NCI-H146 (cell line): ENCODE data around the gene LYPLA2.
A peak's percentile ranks its signal among the peaks of the same experiment; 100 is the strongest.
"Not testable (repeated sequence)": the region's sequence is repeated elsewhere in the genome, so short reads cannot be mapped to it uniquely, and the experiment has no call there.

Experiments used
- DNase-seq: peaks from one replicate; lab custom pipeline; 2025; lab: John Stamatoyannopoulos, UW

LYPLA2 gene

GRCh38 chr1:23801338-23801748, 10.4 kb downstream of the LYPLA2 start:
- peak; percentile 7 for DNase-seq

DNA sequence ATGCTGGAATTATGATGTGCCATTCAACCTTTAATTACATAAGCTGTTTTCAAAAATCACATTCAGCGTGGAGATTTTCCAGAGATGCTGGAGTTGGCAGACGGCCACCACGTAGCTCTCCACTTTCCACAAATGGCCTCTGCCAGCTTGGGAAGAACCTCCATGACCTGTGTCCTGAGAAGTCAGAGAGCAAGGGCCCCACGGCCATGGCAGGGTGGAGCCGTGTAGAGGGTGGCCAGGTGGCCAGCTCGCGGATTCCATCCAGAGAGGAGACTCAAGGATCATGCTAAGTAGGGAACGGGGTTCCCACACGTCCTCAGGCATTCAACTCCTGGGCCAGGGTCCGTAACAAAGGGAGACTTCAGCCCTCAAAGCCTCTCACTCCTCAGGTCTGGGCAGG, 10.9 kb downstream of the LYPLA2 start:
- DNase-seq = no peak

GRCh38 chr1:23802809-23803342, 11.9 kb downstream of the LYPLA2 start:
- DNase-seq = not testable (repeated sequence)

DNA sequence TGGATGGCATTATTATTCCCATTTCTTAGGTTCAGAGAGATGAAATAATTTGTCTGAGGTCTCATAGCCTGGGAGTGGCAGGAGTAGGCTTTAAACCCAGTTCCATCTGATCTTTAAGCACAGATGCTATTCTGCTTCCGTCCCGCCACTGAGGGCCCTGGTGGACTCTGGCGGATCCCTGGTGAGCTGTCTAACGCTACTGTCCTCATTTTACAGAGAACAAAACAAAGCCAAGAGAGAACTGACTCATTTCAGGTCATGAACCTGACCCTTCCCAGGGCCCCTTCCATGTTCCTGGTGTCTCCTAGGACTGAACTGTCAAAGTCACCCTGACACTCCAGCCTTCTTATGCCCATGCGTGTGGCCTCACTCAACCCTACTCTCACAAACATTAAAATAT, 12.7 kb downstream of the LYPLA2 start:
- DNase-seq = no peak

- DNase-seq = no peak
These were observed 13.4 kb downstream of the LYPLA2 start for GRCh38 chr1:23804183-23804835.

- DNase-seq = no peak
These were observed 14.1 kb downstream of the LYPLA2 start for GRCh38 chr1:23805025-23805424.

- DNase-seq = no peak
These were observed 15.3 kb downstream of the LYPLA2 start for GRCh38 chr1:23806280-23806679.

GRCh38 chr1:23807453-23807852, 16.5 kb downstream of the LYPLA2 start:
- no peak for DNase-seq

- DNase-seq = peak; percentile 55
These were observed 18.8 kb downstream of the LYPLA2 start for GRCh38 chr1:23809751-23810171.

DNA sequence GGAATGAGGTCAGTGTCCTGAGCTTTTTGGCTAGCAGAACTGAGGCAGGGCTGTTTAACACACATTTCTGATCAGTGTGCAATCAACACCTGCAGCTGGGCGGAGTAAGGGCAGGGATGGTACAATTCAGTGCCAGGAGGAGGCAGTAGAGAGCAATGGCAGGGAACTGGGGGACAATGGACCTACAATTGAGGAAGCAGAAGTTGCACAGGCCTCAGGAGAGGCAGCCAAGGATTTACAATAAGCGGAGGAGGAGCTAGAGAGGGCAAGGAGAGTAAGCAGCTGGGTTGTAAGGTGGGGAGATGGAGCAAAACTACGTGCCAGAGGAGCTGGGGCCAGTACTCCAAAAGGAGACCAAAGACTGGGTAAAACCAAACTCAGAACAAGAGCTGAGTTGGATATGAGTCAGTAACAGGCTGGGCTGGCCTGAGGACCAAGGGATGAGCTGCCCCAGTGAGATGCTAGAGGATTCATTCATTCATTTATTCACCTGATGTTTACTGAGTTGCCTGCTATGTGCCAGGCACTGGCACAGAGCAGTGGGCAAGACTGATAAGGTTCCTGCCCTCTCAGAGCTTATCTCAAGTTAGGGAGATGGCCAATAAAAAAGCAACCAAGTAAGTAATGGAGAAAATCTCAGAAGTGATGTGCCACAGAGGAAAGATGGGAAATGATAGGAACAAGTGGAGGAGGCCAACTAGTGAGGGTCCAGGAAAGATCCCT, 20.0 kb downstream of the LYPLA2 start:
- peak; percentile 8 for DNase-seq

GRCh38 chr1:23814016-23814415, 23.1 kb downstream of the LYPLA2 start:
- no peak for DNase-seq

- DNase-seq = no peak
These were observed 25.4 kb downstream of the LYPLA2 start for GRCh38 chr1:23816361-23816760.

- DNase-seq = no peak
These were observed 26.0 kb downstream of the LYPLA2 start for GRCh38 chr1:23816906-23817305.

- DNase-seq = no peak
These were observed 26.7 kb downstream of the LYPLA2 start for GRCh38 chr1:23817633-23818032.

DNA sequence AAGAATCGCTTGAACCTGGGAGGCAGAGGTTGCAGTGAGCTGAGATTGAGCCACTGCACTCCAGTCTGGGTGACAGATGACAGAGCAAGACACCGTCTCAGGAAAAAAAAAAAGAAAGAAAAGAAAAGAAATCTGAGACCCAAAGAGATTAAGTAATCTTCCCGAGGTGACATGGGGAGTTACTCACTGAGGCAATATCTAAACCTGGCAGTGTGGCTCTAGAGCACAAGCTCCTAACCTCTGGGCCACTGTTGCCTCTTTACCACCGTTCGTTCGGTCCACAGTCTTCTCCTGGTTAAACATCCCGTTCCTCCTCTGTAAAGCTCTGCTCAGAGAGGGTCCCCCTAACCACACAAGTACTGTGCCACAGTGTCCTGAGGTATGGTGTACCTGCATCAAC, 32.8 kb downstream of the LYPLA2 start:
- no peak for DNase-seq

DNA sequence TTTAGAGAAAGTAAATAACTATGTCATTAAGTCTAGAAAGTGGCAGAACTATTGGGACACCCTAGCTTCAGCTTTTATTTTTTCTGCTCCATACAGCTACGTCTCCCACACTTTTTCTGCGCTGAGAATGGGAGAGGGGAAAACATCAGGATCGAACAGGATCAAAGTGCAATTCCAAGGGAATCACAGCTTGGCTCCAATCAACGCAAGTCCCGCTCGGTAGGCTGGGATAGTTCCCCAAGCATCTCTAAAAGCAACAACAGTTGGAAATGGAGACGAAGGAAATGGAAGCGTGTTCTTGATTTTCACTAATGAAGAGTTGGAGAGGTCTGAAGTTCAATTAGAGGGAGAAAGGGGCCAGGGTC, 33.7 kb downstream of the LYPLA2 start:
- no peak for DNase-seq

- peak; percentile 86 for DNase-seq
These were observed 34.3 kb downstream of the LYPLA2 start, which contains the start of gene HMGCL for GRCh38 chr1:23825076-23825761. TSS of gene HMGCL (minus strand) at chr1:23825429. CDS start at chr1:23825415, 14 bp downstream.

DNA sequence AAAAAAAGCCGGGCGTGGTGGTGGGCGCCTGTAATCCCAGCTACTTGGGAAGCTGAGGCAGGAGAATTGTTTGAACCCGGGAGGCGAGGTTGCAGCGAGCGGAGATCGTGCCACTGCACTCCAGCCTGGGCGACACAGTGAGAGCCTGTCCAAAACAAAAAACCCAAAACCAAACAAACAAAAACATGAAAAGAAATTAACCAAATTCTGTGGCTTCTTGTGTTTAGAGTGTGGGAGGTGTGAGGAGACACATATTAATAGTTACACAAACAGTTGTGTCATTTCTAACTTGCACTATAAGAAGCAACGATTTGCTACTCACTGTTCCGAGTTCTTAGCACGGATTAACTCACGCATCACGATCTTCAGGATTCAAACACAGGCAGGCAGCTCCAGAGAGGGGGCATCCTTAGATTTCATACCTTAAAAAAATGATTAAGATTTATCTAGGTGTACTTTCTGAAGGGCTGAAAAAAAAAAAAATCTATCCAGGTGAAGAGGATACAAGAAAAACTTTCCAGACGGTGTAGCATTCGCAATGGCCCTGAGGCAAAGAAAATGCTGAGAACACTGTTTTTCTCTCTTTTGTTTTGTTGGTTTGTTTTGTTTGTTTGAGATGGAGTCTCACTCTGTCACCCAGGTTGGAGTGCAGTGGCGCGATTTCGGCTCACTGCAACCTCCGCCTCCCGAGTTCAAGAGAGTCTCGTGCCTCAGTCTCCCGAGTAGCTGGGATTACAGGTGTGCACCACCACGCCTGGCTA, 35.0 kb downstream of the LYPLA2 start:
- DNase-seq = no peak

- DNase-seq = not testable (repeated sequence)
These were observed 35.6 kb downstream of the LYPLA2 start for GRCh38 chr1:23826590-23826989.

- DNase-seq = no peak
These were observed 36.8 kb downstream of the LYPLA2 start for GRCh38 chr1:23827717-23828116.

- not testable (repeated sequence) for DNase-seq
These were observed 43.2 kb downstream of the LYPLA2 start for GRCh38 chr1:23834156-23834555.

DNA sequence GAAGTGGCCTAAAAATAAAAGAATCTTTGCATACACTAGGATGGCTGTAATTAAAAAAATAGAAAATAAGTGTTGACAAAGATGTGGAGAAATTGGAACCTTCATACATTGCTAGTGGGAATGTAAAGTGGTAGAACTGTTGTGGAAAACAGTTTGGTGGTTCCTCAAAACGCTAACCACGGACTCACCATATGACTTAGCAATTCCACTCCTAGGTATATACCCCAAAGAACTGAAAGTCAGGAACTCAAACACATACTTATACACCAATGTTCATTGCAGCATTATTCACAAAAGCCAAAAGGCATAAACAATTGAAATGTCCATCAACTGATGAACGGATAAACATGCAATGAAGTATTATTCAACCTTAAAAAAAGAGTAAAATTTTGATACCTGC, 45.1 kb downstream of the LYPLA2 start:
- DNase-seq = no peak
